Calu3 (cell line): ENCODE results near the gene FEN1. TPM values are rescaled to one million over a fixed set of nuclear protein-coding genes. Genes with fewer than 3 reads are reported as not detected.

ENCODE experiments used
- BruUV-seq: library from RNA; stranded (reverse); fragments of 400-500 nt; replicated peaks from 2 replicates; lab custom pipeline; 2021; lab: Mats Ljungman, UMichigan
- CTCF ChIA-PET: fragments of 300-600 bp; sonication (Branson Sonifier 250); formaldehyde crosslinking; loops from one replicate; lab custom pipeline; 2022; ENCODE audit warnings: antibody characterized with exemption; lab: Charles Lee
- DNase-seq: peaks from one replicate; pipeline ENCODE4 v3.0.0; 2022
- H3K27ac Mint-ChIP-seq: one replicate; pipeline ENCODE4 v1.8.0; 2022; ENCODE audit warnings: mixed read lengths; ENCODE audit not compliant: unreplicated experiment
- H3K27me3 Mint-ChIP-seq: one replicate; pipeline ENCODE4 v1.8.0; 2022; ENCODE audit warnings: mixed read lengths; ENCODE audit not compliant: unreplicated experiment
- H3K36me3 Mint-ChIP-seq: one replicate; pipeline ENCODE4 v1.8.0; 2022; ENCODE audit warnings: mild to moderate bottlenecking, moderate library complexity, mixed read lengths; ENCODE audit not compliant: insufficient read depth, unreplicated experiment
- H3K4me1 Mint-ChIP-seq: one replicate; pipeline ENCODE4 v1.8.0; 2022; ENCODE audit warnings: mild to moderate bottlenecking, low read depth, mixed read lengths; ENCODE audit not compliant: unreplicated experiment
- H3K4me3 Mint-ChIP-seq: one replicate; pipeline ENCODE4 v1.8.0; 2022; ENCODE audit warnings: mild to moderate bottlenecking, low read depth, moderate library complexity, mixed read lengths; ENCODE audit not compliant: unreplicated experiment
- H3K9me3 Mint-ChIP-seq: one replicate; pipeline ENCODE4 v1.8.0; 2022; ENCODE audit warnings: low read depth, mixed read lengths; ENCODE audit not compliant: unreplicated experiment
- intact Hi-C: fragments of 100-400 bp; cut with micrococcal nuclease; formaldehyde crosslinking; loops from one replicate; pipeline ENCODE4 v1.10.0; 2022; ENCODE audit not compliant: unreplicated experiment
- total RNA-seq: library from RNA; stranded (reverse); gene quantifications from 2 replicates; pipeline ENCODE4 v1.2.3, GENCODE V29; 2022
- TF ChIP-seq, protein P1 (sequence below): fragments of 200-600 bp; IDR thresholded peaks from one replicate; pipeline ENCODE4 v1.8.0; 2022; ENCODE audit warnings: antibody characterized with exemption; ENCODE audit not compliant: unreplicated experiment

The FEN1 gene
- total RNA-seq, 1 experiment from 2014 or later = 72.4 TPM

DNA sequence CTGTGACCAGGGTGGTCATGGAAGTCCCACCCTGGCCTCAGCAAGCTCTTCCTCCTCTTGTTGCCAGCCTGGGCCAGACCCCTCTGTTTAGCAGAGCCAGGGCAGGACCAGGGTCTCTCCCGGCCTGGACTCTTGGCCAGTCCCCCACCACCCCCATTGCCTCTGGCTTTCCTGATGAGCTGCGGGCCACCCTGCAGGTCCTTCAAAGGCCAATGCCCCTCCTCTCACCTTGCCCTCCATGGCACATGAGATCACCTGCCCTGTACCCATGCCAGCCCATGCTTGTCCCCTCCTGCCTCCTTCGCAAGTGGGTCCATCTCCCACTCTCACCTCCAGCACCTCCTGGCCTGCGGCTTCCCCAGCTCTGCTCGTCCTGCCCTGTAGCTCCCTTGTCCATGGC, 45.8 kb downstream of the FEN1 start:
- Mint-ChIP-seq H3K4me1 (no peaks in the 10 kb centered on the region), H3K36me3 (no peaks in the 10 kb centered on the region), H3K4me3 (no peak overlapping the region), H3K27ac (no peak overlapping the region), H3K9me3 (no peaks in the 10 kb centered on the region), H3K27me3 (peaks cover 35% of the 10 kb centered on the region)
- no peak for DNase-seq
- CTCF ChIA-PET = no interaction called here
- intact Hi-C loops = no loop called here
- TF ChIP-seq, protein P1, sequence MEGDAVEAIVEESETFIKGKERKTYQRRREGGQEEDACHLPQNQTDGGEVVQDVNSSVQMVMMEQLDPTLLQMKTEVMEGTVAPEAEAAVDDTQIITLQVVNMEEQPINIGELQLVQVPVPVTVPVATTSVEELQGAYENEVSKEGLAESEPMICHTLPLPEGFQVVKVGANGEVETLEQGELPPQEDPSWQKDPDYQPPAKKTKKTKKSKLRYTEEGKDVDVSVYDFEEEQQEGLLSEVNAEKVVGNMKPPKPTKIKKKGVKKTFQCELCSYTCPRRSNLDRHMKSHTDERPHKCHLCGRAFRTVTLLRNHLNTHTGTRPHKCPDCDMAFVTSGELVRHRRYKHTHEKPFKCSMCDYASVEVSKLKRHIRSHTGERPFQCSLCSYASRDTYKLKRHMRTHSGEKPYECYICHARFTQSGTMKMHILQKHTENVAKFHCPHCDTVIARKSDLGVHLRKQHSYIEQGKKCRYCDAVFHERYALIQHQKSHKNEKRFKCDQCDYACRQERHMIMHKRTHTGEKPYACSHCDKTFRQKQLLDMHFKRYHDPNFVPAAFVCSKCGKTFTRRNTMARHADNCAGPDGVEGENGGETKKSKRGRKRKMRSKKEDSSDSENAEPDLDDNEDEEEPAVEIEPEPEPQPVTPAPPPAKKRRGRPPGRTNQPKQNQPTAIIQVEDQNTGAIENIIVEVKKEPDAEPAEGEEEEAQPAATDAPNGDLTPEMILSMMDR = no peak
- BruUV-seq = no TSS peak

DNA sequence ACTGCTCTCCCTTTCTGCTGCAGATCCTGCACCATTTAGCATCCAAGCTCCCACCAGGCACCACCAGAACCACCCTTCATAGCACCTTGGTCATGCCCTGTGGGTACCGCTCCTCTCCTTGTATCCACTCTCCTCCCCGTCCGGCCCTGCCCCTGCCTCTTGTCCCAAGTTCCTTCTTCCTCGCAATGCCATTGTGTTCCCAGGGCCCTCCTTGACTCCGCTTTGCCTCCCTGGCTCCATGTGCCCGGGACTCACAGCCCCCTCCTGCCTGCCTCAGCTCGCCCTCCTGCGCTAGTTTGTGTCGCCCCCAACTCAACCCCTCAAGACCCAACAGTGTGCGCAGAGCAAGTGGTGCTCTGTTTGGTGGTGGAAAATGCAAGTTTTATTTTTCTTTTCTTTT, 46.2 kb downstream of the FEN1 start:
- Mint-ChIP-seq H3K36me3 (no peaks in the 10 kb centered on the region), H3K27ac (no peak overlapping the region), H3K4me3 (no peak overlapping the region), H3K27me3 (peaks cover 30% of the 10 kb centered on the region), H3K9me3 (no peaks in the 10 kb centered on the region), H3K4me1 (no peaks in the 10 kb centered on the region)
- intact Hi-C loops = no loop called here
- BruUV-seq = no TSS peak
- TF ChIP-seq, protein P1 = no peak
- CTCF ChIA-PET = no interaction called here
- DNase-seq = no peak

DNA sequence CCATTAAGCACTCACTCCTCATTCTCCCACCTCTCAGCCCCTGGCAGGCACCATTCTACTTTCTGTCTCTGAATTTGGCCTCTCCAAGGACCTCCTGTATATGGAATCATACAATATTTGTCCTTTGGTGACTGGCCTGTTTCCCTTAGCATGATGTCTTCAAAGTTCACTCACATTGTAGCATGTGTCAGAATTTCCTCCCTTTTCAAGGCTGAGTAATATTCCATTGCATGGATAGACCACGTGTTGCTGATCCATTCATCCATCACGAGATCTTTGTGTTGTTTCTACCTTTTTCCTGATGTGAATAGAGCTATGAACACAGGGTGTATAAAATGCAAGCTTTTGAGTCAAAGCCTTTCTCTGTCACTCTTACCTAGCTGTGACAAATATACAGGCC, 47.0 kb downstream of the FEN1 start:
- Mint-ChIP-seq H3K27me3 (peaks cover 28% of the 10 kb centered on the region), H3K9me3 (no peaks in the 10 kb centered on the region), H3K4me1 (no peaks in the 10 kb centered on the region), H3K36me3 (no peaks in the 10 kb centered on the region), H3K27ac (no peak overlapping the region), H3K4me3 (no peak overlapping the region)
- no peak for DNase-seq
- CTCF ChIA-PET = interaction anchor here (0.5 kb wide), 1 partner anchor 107 kb away, joined by 3 read pairs; no protein-coding TSS in a partner anchor
- TF ChIP-seq, protein P1 = no peak
- intact Hi-C loops = no loop called here
- BruUV-seq = no TSS peak

DNA sequence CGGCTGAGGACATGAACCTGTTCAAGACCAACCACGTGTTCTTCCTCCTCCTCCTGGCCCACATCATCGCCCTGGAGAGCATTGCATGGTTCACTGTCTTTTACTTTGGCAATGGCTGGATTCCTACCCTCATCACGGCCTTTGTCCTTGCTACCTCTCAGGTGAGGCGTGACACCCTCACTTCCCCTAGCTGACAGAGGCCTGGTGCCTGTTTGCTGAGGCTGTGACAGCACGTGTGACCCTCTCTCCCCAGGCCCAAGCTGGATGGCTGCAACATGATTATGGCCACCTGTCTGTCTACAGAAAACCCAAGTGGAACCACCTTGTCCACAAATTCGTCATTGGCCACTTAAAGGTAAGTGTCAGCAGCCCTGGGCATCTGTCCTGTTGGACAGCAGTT, 47.7 kb downstream of the FEN1 start:
- no peaks in the 10 kb centered on the region for H3K36me3 Mint-ChIP-seq
- BruUV-seq = no TSS peak
- TF ChIP-seq, protein P1 = no peak
- no peaks in the 10 kb centered on the region for H3K4me1 Mint-ChIP-seq
- H3K9me3 Mint-ChIP-seq = no peaks in the 10 kb centered on the region
- H3K27ac Mint-ChIP-seq = no peak overlapping the region
- H3K4me3 Mint-ChIP-seq = no peak overlapping the region
- no peak for DNase-seq
- peaks cover 24% of the 10 kb centered on the region for H3K27me3 Mint-ChIP-seq
- CTCF ChIA-PET = interaction anchor here (0.5 kb wide), 2 partner anchors 74 to 106 kb away, joined by 3 to 4 read pairs; no protein-coding TSS in a partner anchor
- intact Hi-C loops = no loop called here
